Vagina (tissue), 2 donors: Measurements from ENCODE around the gene SALL1. TPM values are rescaled to one million over a fixed set of nuclear protein-coding genes. Genes with fewer than 3 reads are reported as not detected.

Source experiments
- DNase-seq, 2 donors: peaks; one replicate each; pipeline ENCODE4 v3.0.0-alpha.2; 2017; ENCODE audit errors: extremely low spot score in 2 of 2
- H3K27ac ChIP-seq: fragments of 200-600 bp; sonication (generic); one replicate; pipeline ENCODE4 v1.5.1; 2019
- H3K27me3 ChIP-seq: fragments of 200-600 bp; sonication (generic); one replicate; pipeline ENCODE4 v1.5.1; 2019
- H3K36me3 ChIP-seq, 2 donors: fragments of 200-600 bp; sonication (generic); one replicate each; pipeline ENCODE4 v1.5.1; 2017 to 2019
- H3K4me1 ChIP-seq: fragments of 200-600 bp; sonication (generic); one replicate; pipeline ENCODE4 v1.5.1; 2019
- H3K4me3 ChIP-seq, 2 donors: fragments of 200-600 bp; sonication (generic); 1 replicate in 1 of 2; 2 replicates in 1 of 2; pipeline ENCODE4 v1.5.1; 2016 to 2019
- H3K9me3 ChIP-seq: fragments of 200-600 bp; sonication (generic); one replicate; pipeline ENCODE4 v1.5.1; 2019
- POLR2A ChIP-seq, 2 donors: fragments of 450-650 bp; IDR thresholded peaks; one replicate each; pipeline ENCODE4 v1.6.1; 2017; ENCODE audit warnings: antibody characterized with exemption in 2 of 2, mild to moderate bottlenecking in 2 of 2, moderate library complexity in 2 of 2
- POLR2AphosphoS5 ChIP-seq, 2 donors: sonication (generic); formaldehyde crosslinking; IDR thresholded peaks; one replicate each; pipeline ENCODE4 v1.9.0; 2017; ENCODE audit warnings: antibody characterized with exemption in 2 of 2, mild to moderate bottlenecking in 2 of 2, low read depth in 1 of 2; ENCODE audit not compliant: insufficient read depth in 1 of 2
- intact Hi-C: fragments of 100-400 bp; cut with DNase I; formaldehyde crosslinking; loops from one replicate; pipeline ENCODE4 v1.15.1; 2023
- total RNA-seq: library from RNA; depleted of rRNA; stranded (reverse); fragments of >200 nt; gene quantifications from one replicate; pipeline ENCODE4 v1.2.3, GENCODE V29; 2016
- TF ChIP-seq, protein P1 (sequence below), 3 experiments: fragments of 450-650 bp in 2 of 3; fragments of 200-600 bp in 1 of 3; sonication (generic) in 1 of 3; IDR thresholded peaks; one replicate each; pipeline ENCODE4 v1.5.1; 2017 to 2019; ENCODE audit warnings: antibody characterized with exemption in 3 of 3, mild to moderate bottlenecking in 2 of 3, moderate library complexity in 2 of 3

Gene SALL1
- total RNA-seq, 1 donor from 2014 or later: 6.9 TPM

DNA sequence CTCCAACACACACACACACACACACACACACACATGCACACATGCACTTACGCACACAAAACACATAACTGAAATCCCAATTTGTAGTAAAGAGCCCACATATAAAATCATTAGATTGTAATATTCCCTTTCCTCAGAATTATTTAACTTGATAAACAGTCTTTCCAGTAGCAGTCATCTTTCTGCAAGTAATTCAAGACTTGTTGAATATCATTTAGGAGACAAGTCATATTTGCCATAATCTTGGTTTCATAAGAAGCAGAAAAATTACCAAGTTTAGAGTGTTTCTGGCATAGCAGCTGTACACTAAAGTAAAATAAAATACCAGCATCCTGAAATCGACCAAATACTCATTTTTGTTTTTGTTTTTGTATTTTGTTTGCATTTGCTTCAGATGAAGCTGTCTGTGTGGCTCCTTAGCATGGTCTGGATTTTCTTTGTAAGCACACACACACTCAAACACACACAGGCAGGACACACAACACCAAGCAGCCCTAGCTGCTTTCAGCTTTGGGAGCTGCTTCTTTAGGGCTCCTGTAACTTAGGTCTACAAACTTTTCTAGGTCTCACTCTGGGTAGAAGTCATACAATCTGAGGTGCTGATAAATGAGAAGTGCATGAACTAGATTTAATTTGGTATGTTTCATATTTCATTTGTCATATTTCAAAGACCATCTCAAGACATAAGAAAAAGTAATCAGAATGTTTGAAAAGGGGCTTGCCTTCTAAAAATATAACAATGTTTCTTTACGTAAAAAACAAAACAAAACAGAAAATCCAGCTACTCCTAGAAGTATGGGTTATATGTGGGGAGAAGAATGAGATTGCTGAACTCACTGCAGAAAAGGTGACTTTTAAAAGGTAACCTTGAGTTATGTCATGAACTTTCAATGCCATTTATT is 3.0 kb downstream of the SALL1 start:
- TF ChIP-seq, protein P1, sequence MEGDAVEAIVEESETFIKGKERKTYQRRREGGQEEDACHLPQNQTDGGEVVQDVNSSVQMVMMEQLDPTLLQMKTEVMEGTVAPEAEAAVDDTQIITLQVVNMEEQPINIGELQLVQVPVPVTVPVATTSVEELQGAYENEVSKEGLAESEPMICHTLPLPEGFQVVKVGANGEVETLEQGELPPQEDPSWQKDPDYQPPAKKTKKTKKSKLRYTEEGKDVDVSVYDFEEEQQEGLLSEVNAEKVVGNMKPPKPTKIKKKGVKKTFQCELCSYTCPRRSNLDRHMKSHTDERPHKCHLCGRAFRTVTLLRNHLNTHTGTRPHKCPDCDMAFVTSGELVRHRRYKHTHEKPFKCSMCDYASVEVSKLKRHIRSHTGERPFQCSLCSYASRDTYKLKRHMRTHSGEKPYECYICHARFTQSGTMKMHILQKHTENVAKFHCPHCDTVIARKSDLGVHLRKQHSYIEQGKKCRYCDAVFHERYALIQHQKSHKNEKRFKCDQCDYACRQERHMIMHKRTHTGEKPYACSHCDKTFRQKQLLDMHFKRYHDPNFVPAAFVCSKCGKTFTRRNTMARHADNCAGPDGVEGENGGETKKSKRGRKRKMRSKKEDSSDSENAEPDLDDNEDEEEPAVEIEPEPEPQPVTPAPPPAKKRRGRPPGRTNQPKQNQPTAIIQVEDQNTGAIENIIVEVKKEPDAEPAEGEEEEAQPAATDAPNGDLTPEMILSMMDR (IDR thresholded peaks at IDR 0.05): no peak
- TF ChIP-seq POLR2AphosphoS5 (IDR thresholded peaks at IDR 0.05; ENCODE audit: insufficient read depth in 1 of 2, low read depth in 1 of 2) (no peak), POLR2A (IDR thresholded peaks at IDR 0.05) (no peak)
- Histone ChIP-seq H3K36me3 (no peaks in the 10 kb centered on the region), H3K4me1 (no peaks in the 10 kb centered on the region), H3K9me3 (no peaks in the 10 kb centered on the region), H3K27ac (peak overlapping the region; percentile 92), H3K27me3 (no peaks in the 10 kb centered on the region), H3K4me3 (peak overlapping the region; percentile 56 to 67)
- DNase-seq: no peak
- intact Hi-C loops: no loop called here

DNA sequence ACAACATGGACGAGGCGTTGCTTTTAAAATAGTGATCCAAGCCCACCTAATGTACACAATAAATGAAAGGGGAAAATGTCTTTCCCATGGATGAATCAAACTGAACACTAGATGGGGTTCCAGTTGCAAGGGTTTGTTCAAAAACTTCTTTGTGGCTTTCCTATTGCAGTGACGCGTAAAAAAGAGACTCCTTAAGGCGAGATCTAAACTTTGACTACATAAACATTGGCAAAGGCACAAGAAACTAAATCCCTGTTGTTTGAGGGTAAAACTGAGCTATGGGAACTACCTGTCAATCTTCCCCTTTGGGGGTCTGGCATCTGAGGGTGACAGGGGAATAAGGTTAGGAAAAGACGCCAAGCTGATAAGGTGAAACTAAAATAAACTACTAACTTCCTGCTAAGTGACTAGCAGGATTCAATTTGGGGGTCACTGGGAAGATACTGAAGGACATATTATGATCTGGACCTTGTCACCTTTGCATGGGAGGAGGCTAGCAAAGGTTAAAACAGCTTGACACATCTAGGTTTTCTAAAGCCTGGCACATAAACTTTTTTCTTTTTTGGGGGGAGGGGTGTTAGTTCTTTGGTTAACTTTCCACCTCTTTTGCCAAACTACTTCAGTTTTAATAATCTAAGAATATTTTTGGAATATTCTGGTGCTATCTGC is 4.7 kb downstream of the SALL1 start:
- Histone ChIP-seq H3K27me3 (no peaks in the 10 kb centered on the region), H3K4me1 (no peaks in the 10 kb centered on the region), H3K4me3 (peak overlapping the region; percentile 7 to 31), H3K9me3 (no peaks in the 10 kb centered on the region), H3K27ac (peak overlapping the region; percentile 92), H3K36me3 (no peaks in the 10 kb centered on the region)
- TF ChIP-seq POLR2A (IDR thresholded peaks at IDR 0.05): no peak
- TF ChIP-seq, protein P1 (IDR thresholded peaks at IDR 0.05): peak in 1 of 3 experiments; percentile 30
- intact Hi-C loops: no loop called here
- DNase-seq: no peak

DNA sequence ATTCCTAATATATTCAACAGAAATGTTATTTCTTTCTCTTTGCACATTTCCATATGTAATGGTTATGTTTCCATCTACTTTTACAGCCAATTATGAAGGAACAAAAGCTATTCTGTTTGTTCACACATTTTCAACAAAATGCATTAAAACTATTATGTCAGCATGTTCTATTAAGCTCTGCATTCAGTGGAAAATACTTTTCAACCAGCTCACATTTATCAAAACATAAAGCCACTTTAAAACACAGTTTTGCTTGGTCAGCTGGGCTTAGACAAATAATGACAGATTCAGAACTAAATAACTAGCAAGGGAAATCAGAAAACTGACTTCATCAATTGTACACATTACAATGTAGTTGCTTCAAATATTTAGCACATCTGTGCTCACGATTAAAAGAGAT is 6.9 kb downstream of the SALL1 start:
- H3K4me1 ChIP-seq: peaks cover 4% of the 10 kb centered on the region
- TF ChIP-seq, protein P1 (IDR thresholded peaks at IDR 0.05): no peak
- TF ChIP-seq POLR2A (IDR thresholded peaks at IDR 0.05) (no peak), POLR2AphosphoS5 (IDR thresholded peaks at IDR 0.05; ENCODE audit: insufficient read depth in 1 of 2, low read depth in 1 of 2) (no peak)
- H3K27me3 ChIP-seq: no peaks in the 10 kb centered on the region
- peaks cover 0 to 6% of the 10 kb centered on the region in 2 donors for H3K36me3 ChIP-seq
- H3K27ac ChIP-seq: peak overlapping the region; percentile 92
- intact Hi-C loops: no loop called here
- DNase-seq: no peak
- no peak overlapping the region for H3K4me3 ChIP-seq
- H3K9me3 ChIP-seq: no peaks in the 10 kb centered on the region

DNA sequence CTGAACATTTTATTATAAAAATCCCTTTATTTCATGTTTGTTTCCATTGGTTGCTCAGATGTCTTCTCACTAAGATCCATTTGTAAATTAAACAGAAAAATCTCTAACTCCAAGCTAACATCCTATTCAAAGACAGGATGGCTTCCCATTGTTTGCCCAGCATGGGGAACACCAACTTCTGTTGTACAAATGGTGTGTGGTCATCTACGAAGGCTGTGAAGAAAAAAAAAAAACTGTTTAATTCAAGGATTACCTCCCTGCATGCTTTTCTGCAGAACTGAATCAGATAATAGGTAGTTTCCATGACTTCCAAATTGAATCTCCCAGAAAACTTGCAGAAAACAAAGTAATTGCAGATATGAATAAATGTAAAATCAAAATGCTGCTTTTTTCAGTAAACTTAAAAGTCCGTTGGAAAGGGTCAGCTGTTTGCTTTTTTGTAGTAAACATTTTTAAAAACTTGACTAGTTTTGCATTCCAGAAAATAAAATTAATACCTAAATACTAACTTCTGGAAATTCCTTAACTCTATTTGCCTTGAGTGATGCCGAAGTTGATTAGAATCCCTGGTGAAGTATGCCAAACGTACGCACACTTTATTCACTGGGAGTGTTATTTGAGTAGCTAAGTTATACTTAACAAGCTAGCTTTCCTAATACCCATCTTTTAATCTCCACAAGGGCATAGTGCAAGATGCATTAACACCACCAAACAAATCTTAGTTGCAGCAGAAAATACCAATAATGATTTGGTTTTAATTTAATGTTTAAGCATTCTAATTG is 7.7 kb downstream of the SALL1 start:
- H3K27me3 ChIP-seq: no peaks in the 10 kb centered on the region
- H3K27ac ChIP-seq: peak overlapping the region; percentile 92
- intact Hi-C loops: no loop called here
- TF ChIP-seq POLR2AphosphoS5 (IDR thresholded peaks at IDR 0.05; ENCODE audit: insufficient read depth in 1 of 2, low read depth in 1 of 2) (no peak), POLR2A (IDR thresholded peaks at IDR 0.05) (no peak)
- TF ChIP-seq, protein P1 (IDR thresholded peaks at IDR 0.05): no peak
- H3K36me3 ChIP-seq: peaks cover 0 to 6% of the 10 kb centered on the region in 2 donors
- DNase-seq: no peak
- H3K4me1 ChIP-seq: peaks cover 11% of the 10 kb centered on the region
- H3K4me3 ChIP-seq: no peak overlapping the region
- no peaks in the 10 kb centered on the region for H3K9me3 ChIP-seq
